Chondrocyte (in vitro differentiated cells): ENCODE results near the gene ZNF511. TPM values are rescaled to one million over a fixed set of nuclear protein-coding genes. Genes with fewer than 3 reads are reported as not detected.

Experiments used
- DNase-seq: peaks from one replicate; pipeline ENCODE4 v3.0.0; 2021; ENCODE audit warnings: mixed read lengths, low spot score
- H3K27ac Mint-ChIP-seq: one replicate; pipeline ENCODE4 v1.8.0; 2021; ENCODE audit warnings: mild to moderate bottlenecking, moderate library complexity, mixed read lengths; ENCODE audit not compliant: unreplicated experiment
- H3K27me3 Mint-ChIP-seq: 2 replicates; pipeline ENCODE4 v1.8.0; 2021; ENCODE audit warnings: low read depth, mixed read lengths
- H3K36me3 Mint-ChIP-seq: 2 replicates; pipeline ENCODE4 v1.8.0; 2021; ENCODE audit warnings: low read depth, mixed read lengths
- H3K4me1 Mint-ChIP-seq: 2 replicates; pipeline ENCODE4 v1.8.0; 2021; ENCODE audit warnings: low read depth, mild to moderate bottlenecking, mixed read lengths
- H3K4me3 Mint-ChIP-seq: one replicate; pipeline ENCODE4 v1.8.0; 2021; ENCODE audit warnings: mild to moderate bottlenecking, moderate library complexity, mixed read lengths; ENCODE audit not compliant: unreplicated experiment
- H3K9me3 Mint-ChIP-seq: 2 replicates; pipeline ENCODE4 v1.8.0; 2021; ENCODE audit warnings: low read depth, mixed read lengths
- CTCF ChIP-seq: fragments of 200-600 bp; sonication (generic); IDR thresholded peaks from 2 replicates; pipeline ENCODE4 v1.5.0; 2021; ENCODE audit warnings: antibody characterized with exemption, mild to moderate bottlenecking, moderate library complexity
- total RNA-seq: library from RNA; stranded (reverse); gene quantifications from 3 replicates; pipeline ENCODE4 v1.2.1, GENCODE V29; 2021

The ZNF511 gene
- total RNA-seq, 1 donor from 2014 or later: 25.6 TPM

GRCh38 chr10:133350283-133350949 is 41.7 kb downstream of the ZNF511 start:
- Mint-ChIP-seq H3K36me3 (no peaks in the 10 kb centered on the region), H3K27me3 (peaks cover 7% of the 10 kb centered on the region), H3K9me3 (no peaks in the 10 kb centered on the region), H3K27ac (no peak overlapping the region), H3K4me1 (no peaks in the 10 kb centered on the region), H3K4me3 (no peak overlapping the region)
- no peak for TF ChIP-seq CTCF
- no peak for DNase-seq

DNA sequence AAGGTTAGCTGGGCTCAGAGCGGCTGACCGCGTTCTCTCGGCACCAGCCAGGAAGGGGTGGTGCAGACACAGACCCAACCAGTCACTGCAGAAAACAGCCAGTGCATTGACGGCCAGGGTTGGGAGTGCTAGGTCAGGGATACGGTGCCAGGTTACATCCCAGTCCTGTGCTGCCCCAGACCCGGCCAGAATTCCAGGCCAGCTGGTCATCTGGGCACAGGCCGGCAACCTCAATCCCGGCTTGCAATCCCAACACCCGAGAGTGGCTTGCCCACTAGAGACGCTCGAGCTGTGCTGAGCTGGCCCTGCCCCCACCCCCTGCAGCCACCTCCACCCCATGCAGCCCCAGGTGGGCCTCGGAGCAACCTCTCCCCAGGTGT is 42.2 kb downstream of the ZNF511 start:
- DNase-seq: no peak
- Mint-ChIP-seq H3K27ac (no peak overlapping the region), H3K36me3 (no peaks in the 10 kb centered on the region), H3K9me3 (no peaks in the 10 kb centered on the region), H3K4me3 (no peak overlapping the region), H3K4me1 (no peaks in the 10 kb centered on the region), H3K27me3 (peaks cover 4% of the 10 kb centered on the region)
- no peak for TF ChIP-seq CTCF

GRCh38 chr10:133351408-133352318 is 42.9 kb downstream of the ZNF511 start:
- no peaks in the 10 kb centered on the region for H3K4me1 Mint-ChIP-seq
- H3K4me3 Mint-ChIP-seq: no peak overlapping the region
- DNase-seq: no peak
- H3K27me3 Mint-ChIP-seq: peaks cover 4% of the 10 kb centered on the region
- H3K9me3 Mint-ChIP-seq: no peaks in the 10 kb centered on the region
- TF ChIP-seq CTCF: peak; percentile 8
- no peak overlapping the region for H3K27ac Mint-ChIP-seq
- H3K36me3 Mint-ChIP-seq: no peaks in the 10 kb centered on the region

DNA sequence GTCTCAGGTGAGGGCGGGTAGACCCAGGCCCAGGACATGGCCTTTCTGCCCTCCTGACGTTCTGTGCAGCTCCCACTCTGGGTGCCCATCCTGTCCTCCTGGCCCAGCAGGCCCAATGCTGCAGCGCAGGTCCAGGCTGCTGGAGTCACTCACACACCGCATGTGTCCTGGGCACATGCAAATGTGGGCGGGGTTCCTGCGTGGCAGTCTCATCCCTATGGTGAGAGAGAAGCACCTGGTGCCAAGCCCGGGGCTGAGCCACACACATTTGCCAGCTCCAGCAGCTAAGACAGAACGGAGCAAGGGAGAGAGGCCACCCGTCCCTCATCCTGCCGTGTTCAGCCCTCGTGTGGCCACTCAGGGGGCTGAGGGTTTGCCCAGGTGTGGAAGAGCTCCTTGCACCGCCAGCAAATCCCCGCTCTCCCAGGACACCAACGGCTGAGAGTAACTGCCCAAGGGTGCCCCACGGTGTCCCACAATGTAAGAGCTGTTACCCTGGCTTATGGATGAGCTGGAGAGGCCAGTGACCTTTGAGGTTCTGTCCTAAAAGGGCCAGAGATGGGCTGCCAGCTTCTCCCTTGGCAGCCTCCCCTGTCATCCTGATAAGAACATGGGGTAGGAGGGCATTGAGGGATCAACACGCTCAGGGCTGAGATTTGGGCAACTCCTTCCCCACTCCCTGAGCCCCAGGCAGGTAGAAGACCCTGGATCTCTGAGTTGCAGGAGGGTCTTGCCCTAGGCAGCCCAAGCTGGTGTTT is 44.7 kb downstream of the ZNF511 start:
- Mint-ChIP-seq H3K27ac (no peak overlapping the region), H3K27me3 (peaks cover 4% of the 10 kb centered on the region), H3K36me3 (no peaks in the 10 kb centered on the region), H3K9me3 (no peaks in the 10 kb centered on the region), H3K4me3 (no peak overlapping the region), H3K4me1 (no peaks in the 10 kb centered on the region)
- no peak for TF ChIP-seq CTCF
- DNase-seq: no peak

DNA sequence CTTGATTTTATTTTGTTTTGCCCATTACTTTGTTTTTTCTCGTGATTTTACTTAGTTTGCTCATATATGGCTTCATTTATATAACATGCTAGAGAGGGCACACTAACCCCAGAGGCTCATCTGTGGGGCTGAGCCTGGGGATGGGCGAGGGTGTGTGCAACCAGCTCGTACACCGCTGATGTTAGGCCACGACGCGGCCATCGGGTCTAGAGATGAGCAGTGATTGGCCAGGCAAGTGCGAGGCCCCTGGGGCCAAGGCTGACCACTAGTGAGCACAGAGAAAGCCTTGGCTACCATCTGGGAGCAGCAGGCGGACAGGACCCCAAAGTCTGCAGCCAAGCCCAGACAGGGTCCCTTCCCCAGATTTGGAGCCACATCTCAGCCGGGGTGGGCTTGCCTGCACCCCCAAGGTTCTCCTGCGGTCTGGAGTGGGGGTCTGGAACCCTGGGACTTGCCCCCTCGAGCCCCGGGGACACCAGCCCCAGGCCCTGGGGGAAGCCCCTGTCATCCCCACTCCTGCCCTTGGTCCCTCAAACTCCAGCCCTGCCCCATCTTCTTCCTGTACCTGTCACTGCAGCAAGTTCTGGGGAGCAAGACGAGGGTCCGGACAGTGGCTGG is 45.4 kb downstream of the ZNF511 start:
- Mint-ChIP-seq H3K27ac (no peak overlapping the region), H3K4me1 (no peaks in the 10 kb centered on the region)
- TF ChIP-seq CTCF: no peak

More for the DNA sequence above, 45.4 kb downstream of the ZNF511 start:
- H3K4me3 Mint-ChIP-seq: no peak overlapping the region
- peaks cover 2% of the 10 kb centered on the region for H3K27me3 Mint-ChIP-seq
- no peak for DNase-seq
- no peaks in the 10 kb centered on the region for H3K9me3 Mint-ChIP-seq
- H3K36me3 Mint-ChIP-seq: no peaks in the 10 kb centered on the region
